ENCODE results near the gene LMO2.

Gene LMO2

GRCh38 chr11:33913991-33914390 lies 22.1 kb upstream of the LMO2 start:
- no peak for DNase-seq (ENCODE audit: low spot score)

DNA sequence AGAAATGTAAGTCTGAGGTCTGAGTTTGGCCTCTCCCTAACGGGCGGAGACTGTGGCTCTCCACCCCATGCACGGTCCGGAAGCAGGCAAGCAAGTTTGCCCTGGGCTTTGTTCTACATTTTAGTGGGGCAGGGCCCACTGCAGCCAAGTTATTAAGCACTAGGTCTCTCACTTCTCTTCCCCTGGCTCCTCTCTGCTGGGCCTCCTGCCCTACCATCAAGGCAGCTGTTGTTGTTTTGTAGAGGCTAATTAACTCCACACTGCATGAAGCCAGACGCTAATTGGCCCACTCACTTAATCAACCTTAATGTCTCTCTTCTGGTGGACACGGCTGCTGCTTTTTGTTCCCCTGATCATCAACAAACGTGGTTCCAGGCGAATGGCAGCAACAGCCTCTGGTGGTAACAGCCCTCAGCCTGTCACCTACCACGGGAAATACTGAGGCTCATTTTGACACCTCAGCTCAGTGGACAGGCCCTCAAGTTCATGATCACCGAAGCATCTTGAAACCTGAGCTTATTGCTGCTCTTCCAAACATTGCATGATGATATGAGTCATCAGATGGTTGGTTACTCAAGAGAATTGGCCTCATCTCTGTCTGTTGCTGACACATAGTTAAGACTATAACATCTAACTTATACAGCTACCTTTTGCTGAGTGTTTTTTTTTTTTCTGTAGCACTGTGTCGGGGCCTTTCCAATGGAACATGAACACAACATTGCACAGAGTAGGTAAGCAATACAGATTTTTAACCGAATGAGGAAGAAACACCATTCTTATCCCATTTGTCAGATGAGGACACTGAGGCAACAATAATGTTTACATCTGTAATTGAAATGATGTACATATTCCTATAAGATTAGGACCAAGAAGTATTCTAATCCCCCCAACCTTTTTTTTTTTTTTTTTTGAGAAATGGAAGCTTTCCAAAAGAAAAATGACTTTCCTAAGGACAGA lies 20.8 kb upstream of the LMO2 start:
- peak; percentile 86 for DNase-seq (ENCODE audit: low spot score)

- no peak for DNase-seq (ENCODE audit: low spot score)
Observed at GRCh38 chr11:33910958-33911339, 19.1 kb upstream of the LMO2 start.

DNA sequence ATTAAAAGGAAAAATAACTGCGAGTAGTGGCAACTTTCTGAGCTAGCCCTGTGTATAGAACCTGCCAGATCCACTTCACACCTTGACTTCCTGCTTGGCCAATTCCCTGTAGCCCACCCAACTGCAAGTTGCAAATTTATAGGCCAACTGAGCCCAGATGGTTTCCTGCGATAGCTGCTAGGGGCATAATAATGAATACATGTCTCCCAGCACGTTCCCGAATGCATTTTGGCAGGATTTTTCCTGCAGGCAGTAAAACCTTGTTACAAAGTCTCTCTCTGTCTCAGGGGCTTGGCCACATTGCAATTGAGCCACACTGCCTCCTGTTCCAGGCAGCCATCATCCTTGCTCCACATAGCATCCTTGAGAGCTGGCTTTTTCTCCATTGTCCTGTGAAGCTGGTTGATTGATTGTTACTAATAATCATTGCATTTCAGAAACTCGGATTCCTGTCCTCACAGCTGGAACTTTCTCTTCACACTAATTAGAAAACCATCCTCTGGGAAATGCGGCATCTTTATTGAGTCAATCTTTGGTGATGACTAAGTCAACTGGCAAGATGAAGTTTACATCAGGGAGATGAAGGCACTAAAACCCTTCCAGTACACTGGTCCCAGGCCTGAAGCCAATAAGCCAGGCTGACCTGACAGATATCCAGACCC lies 18.6 kb upstream of the LMO2 start:
- DNase-seq (ENCODE audit: low spot score), result peak; percentile 27

GRCh38 chr11:33909552-33909951 lies 17.7 kb upstream of the LMO2 start:
- no peak for DNase-seq (ENCODE audit: low spot score)

GRCh38 chr11:33909150-33909549 lies 17.3 kb upstream of the LMO2 start:
- DNase-seq (ENCODE audit: low spot score), result no peak

GRCh38 chr11:33907421-33907820 lies 15.5 kb upstream of the LMO2 start:
- DNase-seq (ENCODE audit: low spot score), result no peak

GRCh38 chr11:33906484-33907186 lies 14.8 kb upstream of the LMO2 start:
- no peak for DNase-seq (ENCODE audit: low spot score)

DNA sequence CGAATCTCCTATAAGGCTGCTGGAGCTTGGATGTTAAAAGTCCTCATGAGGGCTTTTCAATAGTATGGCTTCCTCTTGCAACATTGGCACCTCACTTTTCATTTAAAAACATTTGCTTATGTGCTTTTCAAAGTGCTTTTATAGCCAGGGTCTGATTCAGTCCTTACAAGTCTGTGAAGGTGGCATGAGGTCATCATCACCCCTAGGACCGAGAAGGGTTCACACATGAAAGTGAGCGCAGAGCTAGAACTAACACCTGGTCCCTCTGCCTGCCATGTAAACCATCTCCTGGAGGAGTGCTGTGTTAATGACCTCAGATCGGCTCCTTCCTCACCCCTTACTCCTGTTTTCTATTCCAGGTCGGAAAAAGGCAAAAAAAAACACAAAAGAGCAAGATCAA lies 12.2 kb upstream of the LMO2 start:
- no peak for DNase-seq (ENCODE audit: low spot score)

DNA sequence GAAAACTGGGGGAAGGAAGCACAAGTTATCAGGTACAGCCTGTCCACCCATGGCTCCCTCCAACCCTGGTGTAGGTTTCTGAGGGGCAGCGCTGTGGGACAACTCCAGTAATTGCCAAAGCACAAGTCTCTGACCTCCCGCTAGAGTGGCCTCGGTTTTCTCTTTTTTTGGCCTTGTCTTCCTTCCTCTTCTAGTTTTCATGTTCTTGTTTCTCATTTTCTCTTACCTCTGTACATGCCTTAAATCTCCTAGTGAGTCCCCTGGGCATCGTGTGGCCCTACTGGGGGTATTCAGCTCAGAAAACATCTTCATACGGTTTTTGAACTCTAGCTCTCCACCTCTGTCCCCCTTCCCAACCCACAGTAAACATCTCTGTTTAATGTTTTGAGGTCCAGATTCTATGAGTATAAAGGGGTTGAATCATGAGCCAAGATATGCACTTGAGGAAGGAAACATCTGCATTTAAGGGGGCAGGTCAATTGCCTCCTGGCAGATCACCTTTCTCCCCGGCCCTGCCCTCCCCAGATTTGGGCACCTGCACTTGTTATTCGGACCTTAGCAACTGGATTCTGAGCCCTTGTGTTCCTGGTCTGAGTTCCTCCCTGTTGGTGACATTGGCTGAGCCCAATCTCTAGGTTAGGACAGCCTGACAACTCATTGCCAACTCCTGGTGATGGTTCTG lies 8.4 kb upstream of the LMO2 start:
- no peak for DNase-seq (ENCODE audit: low spot score)

GRCh38 chr11:33899400-33900037 lies 7.6 kb upstream of the LMO2 start:
- peak; percentile 88 for DNase-seq (ENCODE audit: low spot score)

DNA sequence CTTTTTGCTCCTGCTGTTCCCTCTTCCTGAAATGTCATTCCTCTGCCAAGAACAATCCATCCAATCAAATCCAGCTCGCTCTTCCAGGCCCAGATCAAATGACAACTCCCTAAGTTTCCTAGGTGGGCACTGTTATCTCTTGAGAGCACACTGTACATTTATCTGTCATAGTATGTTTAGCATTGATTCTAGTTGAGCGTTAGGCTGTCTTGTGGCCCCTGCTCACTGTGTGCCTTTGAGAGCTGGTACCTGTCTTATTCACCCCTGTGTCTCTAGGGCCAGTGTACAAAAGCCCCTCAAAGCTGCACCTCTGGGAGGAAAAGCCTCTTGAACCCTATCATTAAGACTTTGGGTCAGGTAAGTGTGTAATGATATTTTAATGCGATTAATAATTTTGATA lies 7.1 kb upstream of the LMO2 start:
- no peak for DNase-seq (ENCODE audit: low spot score)

- DNase-seq (ENCODE audit: low spot score), result no peak
Observed at GRCh38 chr11:33897761-33898375, 6.0 kb upstream of the LMO2 start.

DNA sequence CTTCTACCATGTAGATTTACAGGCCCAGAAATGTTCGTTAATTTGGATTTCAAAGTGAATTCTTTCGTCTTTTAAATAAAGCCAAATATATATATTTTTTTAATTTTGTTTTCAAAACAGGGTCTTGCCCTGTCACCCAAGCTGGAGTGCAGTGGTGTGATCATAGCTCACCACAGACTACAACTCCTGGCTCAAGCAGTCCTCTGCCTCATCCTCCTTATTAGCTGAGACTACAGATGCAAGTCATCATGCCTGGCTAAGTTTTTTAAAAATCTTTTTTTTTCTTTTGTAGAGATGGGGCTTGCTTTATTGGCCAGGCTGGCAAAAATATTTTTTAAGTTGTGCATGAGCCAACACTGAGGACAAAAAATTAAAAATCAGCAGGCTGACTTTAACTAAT lies 5.0 kb upstream of the LMO2 start:
- DNase-seq (ENCODE audit: low spot score), result no peak

- DNase-seq (ENCODE audit: low spot score), result no peak
Observed at GRCh38 chr11:33895752-33896137, 3.9 kb upstream of the LMO2 start.

DNA sequence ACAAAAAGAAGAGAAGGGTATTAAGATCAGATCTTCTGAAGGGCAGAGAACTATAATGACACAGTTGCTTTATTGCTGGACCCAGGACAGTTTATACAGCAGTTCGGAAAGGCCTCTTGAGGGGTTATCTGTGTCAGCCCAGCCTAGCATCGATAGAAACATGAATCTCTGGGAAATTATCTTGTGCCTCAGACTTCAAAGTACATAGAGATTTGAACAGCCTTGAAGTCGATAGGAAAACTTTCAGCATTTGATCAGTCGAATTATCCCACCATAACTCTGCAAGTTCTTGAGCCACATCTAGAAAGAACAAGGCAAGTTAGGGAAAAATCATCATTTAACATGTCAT lies 2.5 kb upstream of the LMO2 start:
- no peak for DNase-seq (ENCODE audit: low spot score)

- DNase-seq (ENCODE audit: low spot score), result no peak
Observed at GRCh38 chr11:33893711-33894397, 2.0 kb upstream of the LMO2 start.

DNA sequence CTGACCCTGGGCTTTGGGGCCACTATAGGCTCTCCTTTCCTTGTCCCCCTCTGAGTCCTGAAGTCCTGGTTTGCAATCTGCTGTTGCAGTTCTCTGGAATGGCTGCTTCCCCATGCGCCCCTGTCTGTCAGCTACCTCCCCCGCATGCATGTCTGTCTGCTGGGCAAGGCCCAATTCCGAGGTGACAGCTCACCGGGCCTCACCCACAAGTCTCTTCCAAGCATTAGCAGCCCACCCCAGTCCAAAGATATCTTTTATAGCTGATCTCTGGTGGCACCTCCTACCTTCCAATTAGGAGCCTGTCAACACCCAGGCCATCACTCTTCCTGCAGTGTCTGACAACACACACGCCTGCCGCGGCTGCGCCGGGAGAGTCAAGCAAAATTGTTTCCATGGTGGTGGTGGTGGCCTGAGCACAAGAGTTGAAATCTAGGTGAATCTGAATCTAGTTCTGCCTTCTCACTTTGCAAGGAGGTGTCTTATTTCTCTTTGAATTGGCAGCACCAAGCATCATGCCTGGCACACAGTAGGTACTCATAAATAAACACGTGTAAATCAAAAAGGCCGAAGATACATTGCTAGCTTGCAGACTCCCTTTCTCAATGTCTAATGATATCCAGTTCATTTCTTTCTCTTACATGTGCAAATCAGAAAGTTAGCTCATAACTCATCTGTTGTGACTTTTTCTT lies 1.2 kb upstream of the LMO2 start:
- DNase-seq (ENCODE audit: low spot score), result no peak

DNA sequence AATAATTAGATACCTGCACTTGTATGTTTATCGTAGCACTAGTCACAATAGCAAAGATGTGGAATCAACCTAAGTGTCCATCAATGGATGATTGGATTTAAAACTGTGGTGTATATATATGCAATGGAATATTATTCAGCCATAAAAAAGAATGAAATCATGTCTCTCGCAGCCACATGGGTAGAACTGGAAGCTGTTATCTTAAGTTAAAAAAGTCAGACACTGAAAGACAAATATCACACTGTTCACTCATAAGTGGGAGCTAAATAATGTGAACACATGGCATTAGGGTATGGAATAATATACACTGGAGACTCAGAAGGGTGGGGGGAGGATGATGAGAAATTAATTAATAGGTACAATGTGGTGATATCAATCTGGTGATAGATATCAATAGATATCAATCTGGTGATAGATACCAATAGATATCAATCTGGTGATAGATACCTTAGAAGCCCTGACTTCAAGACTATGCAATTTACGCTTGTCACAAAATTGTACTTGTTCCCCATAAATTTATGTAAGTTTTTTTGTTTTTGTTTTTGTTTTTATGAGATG lies 2.0 kb downstream of the LMO2 start:
- no peak for DNase-seq (ENCODE audit: low spot score)

GRCh38 chr11:33889296-33889695 lies 2.6 kb downstream of the LMO2 start:
- no peak for DNase-seq (ENCODE audit: low spot score)
